NB4 (cell line): ENCODE results near the gene CBR3.

Experiments used
- CTCF ChIP-seq: IDR thresholded peaks from one replicate; pipeline ENCODE4 v1.5.1; 2012; ENCODE audit warnings: low read depth, low read length
- MAX ChIP-seq: IDR thresholded peaks from 2 replicates; pipeline ENCODE4 v1.6.1; 2011; ENCODE audit warnings: low read depth, low read length
- MYC ChIP-seq: IDR thresholded peaks from 2 replicates; pipeline ENCODE4 v1.6.1; 2011; ENCODE audit warnings: low read depth, low read length
- POLR2A ChIP-seq: IDR thresholded peaks from 2 replicates; pipeline ENCODE4 v1.6.1; 2011; ENCODE audit warnings: mild to moderate bottlenecking; ENCODE audit not compliant: insufficient read length; ENCODE audit errors: extremely low read depth

- TF ChIP-seq CTCF (no peak), POLR2A (no peak), MAX (no peak), MYC (no peak)
These were observed 41.4 kb upstream of the CBR3 start for GRCh38 chr21:36093512-36093911.
